ENCODE results near the gene SEMA3C.

The SEMA3C gene

GRCh38 chr7:80924090-80924489 lies 5.2 kb upstream of the SEMA3C start:
- DNase-seq = no peak

- peak; percentile 90 for DNase-seq
Measured at GRCh38 chr7:80923211-80923612, 4.4 kb upstream of the SEMA3C start.

GRCh38 chr7:80922253-80923049 lies 3.6 kb upstream of the SEMA3C start:
- DNase-seq = no peak

GRCh38 chr7:80921130-80921529 lies 2.3 kb upstream of the SEMA3C start:
- no peak for DNase-seq

- DNase-seq = no peak
Measured at GRCh38 chr7:80918399-80918798, 452 bp downstream of the SEMA3C start.

- DNase-seq = no peak
Measured at GRCh38 chr7:80916770-80917741, 1.8 kb downstream of the SEMA3C start.

GRCh38 chr7:80910228-80910627 lies 8.6 kb downstream of the SEMA3C start:
- no peak for DNase-seq

- DNase-seq = no peak
Measured at GRCh38 chr7:80908360-80908797, 10.5 kb downstream of the SEMA3C start.

GRCh38 chr7:80907612-80908011 lies 11.2 kb downstream of the SEMA3C start:
- no peak for DNase-seq

- no peak for DNase-seq
Measured at GRCh38 chr7:80907141-80907601, 11.7 kb downstream of the SEMA3C start.

GRCh38 chr7:80905334-80905733 lies 13.5 kb downstream of the SEMA3C start:
- DNase-seq = no peak

GRCh38 chr7:80902716-80903308 lies 16.0 kb downstream of the SEMA3C start:
- no peak for DNase-seq

GRCh38 chr7:80902019-80902418 lies 16.8 kb downstream of the SEMA3C start:
- DNase-seq = no peak

GRCh38 chr7:80900583-80901576 lies 18.0 kb downstream of the SEMA3C start:
- no peak for DNase-seq

- DNase-seq = no peak
Measured at GRCh38 chr7:80896906-80897598, 21.8 kb downstream of the SEMA3C start.

GRCh38 chr7:80895056-80895455 lies 23.8 kb downstream of the SEMA3C start:
- DNase-seq = no peak

GRCh38 chr7:80891259-80891544 lies 27.6 kb downstream of the SEMA3C start:
- no peak for DNase-seq

- no peak for DNase-seq
Measured at GRCh38 chr7:80890426-80891258, 28.2 kb downstream of the SEMA3C start.

- DNase-seq = no peak
Measured at GRCh38 chr7:80889525-80889924, 29.3 kb downstream of the SEMA3C start.

- no peak for DNase-seq
Measured at GRCh38 chr7:80885757-80886156, 33.1 kb downstream of the SEMA3C start.

Measured in NCI-H1436 (cell line).